ENCODE data around the gene PYGM. TPM values are rescaled to one million over a fixed set of nuclear protein-coding genes. Genes with fewer than 3 reads are reported as not detected.

PYGM gene
- total and polyA plus RNA-seq, 2 experiments from 2014 or later = 1.5 to 3.9 TPM

DNA sequence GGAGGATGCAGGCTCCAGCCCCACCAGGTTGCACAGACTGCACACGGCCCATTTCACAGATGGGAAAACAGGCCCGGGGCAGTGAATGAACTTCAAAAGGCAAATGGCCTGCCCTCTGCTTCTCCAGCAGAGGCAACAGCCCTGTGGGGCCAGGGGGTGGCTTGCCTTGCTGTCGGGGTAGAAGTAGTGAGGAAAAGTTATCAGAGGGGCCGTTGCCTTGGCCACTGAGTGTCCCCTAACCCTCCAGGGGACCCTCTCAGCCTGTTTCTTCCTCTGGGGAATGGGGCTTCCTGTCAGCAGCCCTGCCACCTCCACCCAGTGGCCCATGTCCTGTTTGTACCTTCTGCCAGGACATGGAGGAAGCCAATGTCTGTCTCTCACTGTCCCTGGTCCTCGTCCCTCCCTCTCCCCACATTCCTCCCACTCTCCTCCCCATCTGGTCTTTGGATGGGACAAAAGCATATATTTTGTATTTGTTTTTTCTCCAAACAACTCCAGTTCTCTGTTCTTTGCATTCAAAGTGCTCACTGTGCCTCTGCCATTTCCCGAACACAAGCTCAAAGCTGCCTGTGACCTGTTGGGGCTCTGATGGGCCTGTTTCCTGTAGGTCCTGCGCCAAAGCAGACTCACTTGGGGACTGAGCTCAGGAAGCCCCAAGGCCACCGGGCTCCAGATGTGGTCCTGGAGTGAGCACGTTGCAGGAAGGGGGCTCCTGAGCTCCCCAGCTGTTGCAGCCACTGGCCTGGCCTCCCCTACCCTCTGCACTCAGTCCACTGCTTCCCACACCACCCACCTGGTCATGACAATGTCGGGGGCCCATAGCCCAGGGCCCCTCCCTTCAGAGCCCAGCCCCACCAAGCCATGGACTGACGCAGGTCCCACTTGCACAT lies 33.7 kb upstream of the PYGM start:
- Histone ChIP-seq H3K4me1 (ENCODE audit: insufficient read depth) (no peaks in the 10 kb centered on the region), H4K20me1 (replicated peaks; ENCODE audit: insufficient read depth) (no peaks in the 10 kb centered on the region), H3K27me3 (ENCODE audit: insufficient read depth) (no peaks in the 10 kb centered on the region), H3K4me2 (no peak overlapping the region), H3F3A (replicated peaks; ENCODE audit: low read depth) (0 out of 2 replicates have a peak, but pooled peaks cover 2% of the 10 kb centered on the region), H3K4me3 (no peak overlapping the region), H2AFZ (no peak overlapping the region), H3K79me2 (replicated peaks; ENCODE audit: insufficient read depth) (no peaks in the 10 kb centered on the region), H3K27ac (ENCODE audit: low read depth) (no peak overlapping the region), H3K9me2 (ENCODE audit: insufficient read depth) (no peaks in the 10 kb centered on the region), H3K36me3 (ENCODE audit: insufficient read depth) (no peaks in the 10 kb centered on the region)
- H3K4me1 Mint-ChIP-seq = no peaks in the 10 kb centered on the region
- peaks cover 5% of the 10 kb centered on the region for H3K27me3 Mint-ChIP-seq (ENCODE audit: insufficient read depth, low read depth, poor library complexity)
- no peaks in the 10 kb centered on the region for H3K9me3 Mint-ChIP-seq
- no peak for ATAC-seq
- no peak overlapping the region for H3K4me3 Mint-ChIP-seq
- DNase-seq (ENCODE audit: low spot score) = no peak
- no peak overlapping the region for H3K27ac Mint-ChIP-seq
- H3K36me3 Mint-ChIP-seq (ENCODE audit: low read depth) = no peaks in the 10 kb centered on the region
- TF ChIP-seq CREB1 (CRISPR knock-in tag; IDR thresholded peaks at IDR 0.05; ENCODE audit: low read depth) = no peak
- no peak for TF ChIP-seq ZNF114 (CRISPR knock-in tag; IDR thresholded peaks at IDR 0.05)
- TF ChIP-seq JUNB (IDR thresholded peaks at IDR 0.05; ENCODE audit: unreplicated experiment) = no peak
- TF ChIP-seq, protein P1, sequence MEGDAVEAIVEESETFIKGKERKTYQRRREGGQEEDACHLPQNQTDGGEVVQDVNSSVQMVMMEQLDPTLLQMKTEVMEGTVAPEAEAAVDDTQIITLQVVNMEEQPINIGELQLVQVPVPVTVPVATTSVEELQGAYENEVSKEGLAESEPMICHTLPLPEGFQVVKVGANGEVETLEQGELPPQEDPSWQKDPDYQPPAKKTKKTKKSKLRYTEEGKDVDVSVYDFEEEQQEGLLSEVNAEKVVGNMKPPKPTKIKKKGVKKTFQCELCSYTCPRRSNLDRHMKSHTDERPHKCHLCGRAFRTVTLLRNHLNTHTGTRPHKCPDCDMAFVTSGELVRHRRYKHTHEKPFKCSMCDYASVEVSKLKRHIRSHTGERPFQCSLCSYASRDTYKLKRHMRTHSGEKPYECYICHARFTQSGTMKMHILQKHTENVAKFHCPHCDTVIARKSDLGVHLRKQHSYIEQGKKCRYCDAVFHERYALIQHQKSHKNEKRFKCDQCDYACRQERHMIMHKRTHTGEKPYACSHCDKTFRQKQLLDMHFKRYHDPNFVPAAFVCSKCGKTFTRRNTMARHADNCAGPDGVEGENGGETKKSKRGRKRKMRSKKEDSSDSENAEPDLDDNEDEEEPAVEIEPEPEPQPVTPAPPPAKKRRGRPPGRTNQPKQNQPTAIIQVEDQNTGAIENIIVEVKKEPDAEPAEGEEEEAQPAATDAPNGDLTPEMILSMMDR (conservative IDR thresholded peaks at IDR 0.05; ENCODE audit: low read depth in 2 of 2) = no peak
- TF ChIP-seq, protein P2, sequence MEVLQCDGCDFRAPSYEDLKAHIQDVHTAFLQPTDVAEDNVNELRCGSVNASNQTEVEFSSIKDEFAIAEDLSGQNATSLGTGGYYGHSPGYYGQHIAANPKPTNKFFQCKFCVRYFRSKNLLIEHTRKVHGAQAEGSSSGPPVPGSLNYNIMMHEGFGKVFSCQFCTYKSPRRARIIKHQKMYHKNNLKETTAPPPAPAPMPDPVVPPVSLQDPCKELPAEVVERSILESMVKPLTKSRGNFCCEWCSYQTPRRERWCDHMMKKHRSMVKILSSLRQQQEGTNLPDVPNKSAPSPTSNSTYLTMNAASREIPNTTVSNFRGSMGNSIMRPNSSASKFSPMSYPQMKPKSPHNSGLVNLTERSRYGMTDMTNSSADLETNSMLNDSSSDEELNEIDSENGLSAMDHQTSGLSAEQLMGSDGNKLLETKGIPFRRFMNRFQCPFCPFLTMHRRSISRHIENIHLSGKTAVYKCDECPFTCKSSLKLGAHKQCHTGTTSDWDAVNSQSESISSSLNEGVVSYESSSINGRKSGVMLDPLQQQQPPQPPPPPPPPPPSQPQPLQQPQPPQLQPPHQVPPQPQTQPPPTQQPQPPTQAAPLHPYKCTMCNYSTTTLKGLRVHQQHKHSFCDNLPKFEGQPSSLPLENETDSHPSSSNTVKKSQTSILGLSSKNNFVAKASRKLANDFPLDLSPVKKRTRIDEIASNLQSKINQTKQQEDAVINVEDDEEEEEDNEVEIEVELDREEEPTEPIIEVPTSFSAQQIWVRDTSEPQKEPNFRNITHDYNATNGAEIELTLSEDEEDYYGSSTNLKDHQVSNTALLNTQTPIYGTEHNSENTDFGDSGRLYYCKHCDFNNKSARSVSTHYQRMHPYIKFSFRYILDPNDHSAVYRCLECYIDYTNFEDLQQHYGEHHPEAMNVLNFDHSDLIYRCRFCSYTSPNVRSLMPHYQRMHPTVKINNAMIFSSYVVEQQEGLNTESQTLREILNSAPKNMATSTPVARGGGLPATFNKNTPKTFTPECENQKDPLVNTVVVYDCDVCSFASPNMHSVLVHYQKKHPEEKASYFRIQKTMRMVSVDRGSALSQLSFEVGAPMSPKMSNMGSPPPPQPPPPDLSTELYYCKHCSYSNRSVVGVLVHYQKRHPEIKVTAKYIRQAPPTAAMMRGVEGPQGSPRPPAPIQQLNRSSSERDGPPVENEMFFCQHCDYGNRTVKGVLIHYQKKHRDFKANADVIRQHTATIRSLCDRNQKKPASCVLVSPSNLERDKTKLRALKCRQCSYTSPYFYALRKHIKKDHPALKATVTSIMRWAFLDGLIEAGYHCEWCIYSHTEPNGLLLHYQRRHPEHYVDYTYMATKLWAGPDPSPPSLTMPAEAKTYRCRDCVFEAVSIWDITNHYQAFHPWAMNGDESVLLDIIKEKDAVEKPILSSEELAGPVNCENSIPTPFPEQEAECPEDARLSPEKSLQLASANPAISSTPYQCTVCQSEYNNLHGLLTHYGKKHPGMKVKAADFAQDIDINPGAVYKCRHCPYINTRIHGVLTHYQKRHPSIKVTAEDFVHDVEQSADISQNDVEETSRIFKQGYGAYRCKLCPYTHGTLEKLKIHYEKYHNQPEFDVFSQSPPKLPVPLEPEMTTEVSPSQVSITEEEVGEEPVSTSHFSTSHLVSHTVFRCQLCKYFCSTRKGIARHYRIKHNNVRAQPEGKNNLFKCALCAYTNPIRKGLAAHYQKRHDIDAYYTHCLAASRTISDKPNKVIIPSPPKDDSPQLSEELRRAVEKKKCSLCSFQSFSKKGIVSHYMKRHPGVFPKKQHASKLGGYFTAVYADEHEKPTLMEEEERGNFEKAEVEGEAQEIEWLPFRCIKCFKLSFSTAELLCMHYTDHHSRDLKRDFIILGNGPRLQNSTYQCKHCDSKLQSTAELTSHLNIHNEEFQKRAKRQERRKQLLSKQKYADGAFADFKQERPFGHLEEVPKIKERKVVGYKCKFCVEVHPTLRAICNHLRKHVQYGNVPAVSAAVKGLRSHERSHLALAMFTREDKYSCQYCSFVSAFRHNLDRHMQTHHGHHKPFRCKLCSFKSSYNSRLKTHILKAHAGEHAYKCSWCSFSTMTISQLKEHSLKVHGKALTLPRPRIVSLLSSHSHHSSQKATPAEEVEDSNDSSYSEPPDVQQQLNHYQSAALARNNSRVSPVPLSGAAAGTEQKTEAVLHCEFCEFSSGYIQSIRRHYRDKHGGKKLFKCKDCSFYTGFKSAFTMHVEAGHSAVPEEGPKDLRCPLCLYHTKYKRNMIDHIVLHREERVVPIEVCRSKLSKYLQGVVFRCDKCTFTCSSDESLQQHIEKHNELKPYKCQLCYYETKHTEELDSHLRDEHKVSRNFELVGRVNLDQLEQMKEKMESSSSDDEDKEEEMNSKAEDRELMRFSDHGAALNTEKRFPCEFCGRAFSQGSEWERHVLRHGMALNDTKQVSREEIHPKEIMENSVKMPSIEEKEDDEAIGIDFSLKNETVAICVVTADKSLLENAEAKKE (CRISPR knock-in tag; IDR thresholded peaks at IDR 0.05) = no peak
- TF ChIP-seq EZH2 (IDR thresholded peaks at IDR 0.05; ENCODE audit: low read depth, unreplicated experiment) = no peak
- no peak for TF ChIP-seq POLR2AphosphoS5 (IDR thresholded peaks at IDR 0.05; ENCODE audit: low read depth)
- TF ChIP-seq, protein P3, sequence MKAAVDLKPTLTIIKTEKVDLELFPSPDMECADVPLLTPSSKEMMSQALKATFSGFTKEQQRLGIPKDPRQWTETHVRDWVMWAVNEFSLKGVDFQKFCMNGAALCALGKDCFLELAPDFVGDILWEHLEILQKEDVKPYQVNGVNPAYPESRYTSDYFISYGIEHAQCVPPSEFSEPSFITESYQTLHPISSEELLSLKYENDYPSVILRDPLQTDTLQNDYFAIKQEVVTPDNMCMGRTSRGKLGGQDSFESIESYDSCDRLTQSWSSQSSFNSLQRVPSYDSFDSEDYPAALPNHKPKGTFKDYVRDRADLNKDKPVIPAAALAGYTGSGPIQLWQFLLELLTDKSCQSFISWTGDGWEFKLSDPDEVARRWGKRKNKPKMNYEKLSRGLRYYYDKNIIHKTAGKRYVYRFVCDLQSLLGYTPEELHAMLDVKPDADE (IDR thresholded peaks at IDR 0.05) = no peak
- TF ChIP-seq NANOG (IDR thresholded peaks at IDR 0.05; ENCODE audit: borderline replicate concordance) = no peak

Data from GM23338 (cell line).